Duodenal mucosa (tissue), 2 donors: Measurements from ENCODE around the gene SRPK2.
"Not testable (repeated sequence)": the region's sequence is repeated elsewhere in the genome, so short reads cannot be mapped to it uniquely, and the experiment has no call there.

Source experiments
- H3K27ac ChIP-seq: one replicate; pipeline ENCODE4 v1.7.0; 2013; ENCODE audit warnings: low read depth, low read length
- H3K27me3 ChIP-seq, 2 donors: one replicate each; pipeline ENCODE4 v1.7.0; 2013; ENCODE audit warnings: low read length in 2 of 2, control low read depth in 1 of 2; ENCODE audit not compliant: insufficient read depth in 2 of 2, control insufficient read depth in 1 of 2
- H3K36me3 ChIP-seq, 2 donors: one replicate each; pipeline ENCODE4 v1.7.0; 2013; ENCODE audit warnings: low read length in 2 of 2, control low read depth in 1 of 2; ENCODE audit not compliant: insufficient read depth in 2 of 2, control insufficient read depth in 1 of 2
- H3K4me1 ChIP-seq, 2 donors: one replicate each; pipeline ENCODE4 v1.7.0; 2013; ENCODE audit warnings: low read length in 2 of 2, control low read depth in 1 of 2; ENCODE audit not compliant: insufficient read depth in 2 of 2, control insufficient read depth in 1 of 2
- H3K4me3 ChIP-seq, 2 donors: one replicate each; pipeline ENCODE4 v1.7.0; 2013; ENCODE audit warnings: low read length in 2 of 2, low read depth in 1 of 2
- H3K9ac ChIP-seq, 2 donors: one replicate each; pipeline ENCODE4 v1.7.0; 2013; ENCODE audit warnings: low read length in 2 of 2, low read depth in 1 of 2
- H3K9me3 ChIP-seq, 2 donors: one replicate each; pipeline ENCODE4 v1.7.0; 2013; ENCODE audit warnings: low read length in 2 of 2, control low read depth in 1 of 2; ENCODE audit not compliant: control insufficient read depth in 1 of 2

SRPK2 gene

GRCh38 chr7:105376908-105377533, 11.7 kb downstream of the SRPK2 start:
- Histone ChIP-seq H3K27me3 (no peaks in the 10 kb centered on the region), H3K36me3 (no peaks in the 10 kb centered on the region), H3K4me3 (no peak overlapping the region), H3K4me1 (no peaks in the 10 kb centered on the region), H3K9ac (no peak overlapping the region), H3K9me3 (no peaks in the 10 kb centered on the region), H3K27ac (no peak overlapping the region)

GRCh38 chr7:105369944-105370343, 18.8 kb downstream of the SRPK2 start:
- H3K4me1 ChIP-seq, result no peaks in the 10 kb centered on the region
- no peaks in the 10 kb centered on the region for H3K9me3 ChIP-seq
- no peak overlapping the region for H3K27ac ChIP-seq
- H3K36me3 ChIP-seq, result no peaks in the 10 kb centered on the region
- H3K27me3 ChIP-seq, result no peaks in the 10 kb centered on the region
- H3K9ac ChIP-seq, result no peak overlapping the region
- H3K4me3 ChIP-seq, result no peak overlapping the region

GRCh38 chr7:105367458-105367857, 21.3 kb downstream of the SRPK2 start:
- no peaks in the 10 kb centered on the region for H3K36me3 ChIP-seq
- H3K27ac ChIP-seq, result no peak overlapping the region
- no peaks in the 10 kb centered on the region for H3K4me1 ChIP-seq
- no peaks in the 10 kb centered on the region for H3K9me3 ChIP-seq
- no peaks in the 10 kb centered on the region for H3K27me3 ChIP-seq
- H3K9ac ChIP-seq, result no peak overlapping the region
- no peak overlapping the region for H3K4me3 ChIP-seq

- no peaks in the 10 kb centered on the region for H3K4me1 ChIP-seq
- no peak overlapping the region for H3K4me3 ChIP-seq
- no peaks in the 10 kb centered on the region for H3K9me3 ChIP-seq
- no peak overlapping the region for H3K9ac ChIP-seq
- H3K36me3 ChIP-seq, result no peaks in the 10 kb centered on the region
- no peaks in the 10 kb centered on the region for H3K27me3 ChIP-seq
- no peak overlapping the region for H3K27ac ChIP-seq
Measured at GRCh38 chr7:105365541-105366534, 22.9 kb downstream of the SRPK2 start.

GRCh38 chr7:105364684-105365083, 24.0 kb downstream of the SRPK2 start:
- H3K27me3 ChIP-seq, result no peaks in the 10 kb centered on the region
- no peak overlapping the region for H3K4me3 ChIP-seq
- no peaks in the 10 kb centered on the region for H3K9me3 ChIP-seq
- H3K27ac ChIP-seq, result no peak overlapping the region
- no peaks in the 10 kb centered on the region for H3K36me3 ChIP-seq
- no peak overlapping the region for H3K9ac ChIP-seq
- no peaks in the 10 kb centered on the region for H3K4me1 ChIP-seq

GRCh38 chr7:105363657-105364056, 25.1 kb downstream of the SRPK2 start:
- H3K27ac ChIP-seq, H3K9ac ChIP-seq, H3K9me3 ChIP-seq, H3K4me1 ChIP-seq, H3K36me3 ChIP-seq, H3K4me3 ChIP-seq, H3K27me3 ChIP-seq: not testable (repeated sequence)

GRCh38 chr7:105362685-105363084, 26.0 kb downstream of the SRPK2 start:
- not testable (repeated sequence) for H3K27ac ChIP-seq, H3K27me3 ChIP-seq, H3K9me3 ChIP-seq, H3K4me1 ChIP-seq, H3K9ac ChIP-seq, H3K36me3 ChIP-seq, H3K4me3 ChIP-seq

- H3K9me3 ChIP-seq, H3K4me3 ChIP-seq, H3K4me1 ChIP-seq, H3K9ac ChIP-seq, H3K36me3 ChIP-seq, H3K27ac ChIP-seq, H3K27me3 ChIP-seq: not testable (repeated sequence)
Measured at GRCh38 chr7:105361995-105362394, 26.7 kb downstream of the SRPK2 start.

GRCh38 chr7:105360149-105360548, 28.6 kb downstream of the SRPK2 start:
- not testable (repeated sequence) for H3K27me3 ChIP-seq, H3K4me1 ChIP-seq, H3K4me3 ChIP-seq, H3K9me3 ChIP-seq, H3K36me3 ChIP-seq, H3K9ac ChIP-seq, H3K27ac ChIP-seq

- Histone ChIP-seq H3K36me3 (no peaks in the 10 kb centered on the region), H3K27ac (no peak overlapping the region), H3K4me1 (peaks cover 29 to 33% of the 10 kb centered on the region in 2 donors), H3K9me3 (no peaks in the 10 kb centered on the region), H3K4me3 (no peak overlapping the region), H3K9ac (no peak overlapping the region), H3K27me3 (no peaks in the 10 kb centered on the region)
Measured at GRCh38 chr7:105355701-105356100, 33.0 kb downstream of the SRPK2 start.
